ENCODE measurements around the gene ATXN7.

The ATXN7 gene

DNA sequence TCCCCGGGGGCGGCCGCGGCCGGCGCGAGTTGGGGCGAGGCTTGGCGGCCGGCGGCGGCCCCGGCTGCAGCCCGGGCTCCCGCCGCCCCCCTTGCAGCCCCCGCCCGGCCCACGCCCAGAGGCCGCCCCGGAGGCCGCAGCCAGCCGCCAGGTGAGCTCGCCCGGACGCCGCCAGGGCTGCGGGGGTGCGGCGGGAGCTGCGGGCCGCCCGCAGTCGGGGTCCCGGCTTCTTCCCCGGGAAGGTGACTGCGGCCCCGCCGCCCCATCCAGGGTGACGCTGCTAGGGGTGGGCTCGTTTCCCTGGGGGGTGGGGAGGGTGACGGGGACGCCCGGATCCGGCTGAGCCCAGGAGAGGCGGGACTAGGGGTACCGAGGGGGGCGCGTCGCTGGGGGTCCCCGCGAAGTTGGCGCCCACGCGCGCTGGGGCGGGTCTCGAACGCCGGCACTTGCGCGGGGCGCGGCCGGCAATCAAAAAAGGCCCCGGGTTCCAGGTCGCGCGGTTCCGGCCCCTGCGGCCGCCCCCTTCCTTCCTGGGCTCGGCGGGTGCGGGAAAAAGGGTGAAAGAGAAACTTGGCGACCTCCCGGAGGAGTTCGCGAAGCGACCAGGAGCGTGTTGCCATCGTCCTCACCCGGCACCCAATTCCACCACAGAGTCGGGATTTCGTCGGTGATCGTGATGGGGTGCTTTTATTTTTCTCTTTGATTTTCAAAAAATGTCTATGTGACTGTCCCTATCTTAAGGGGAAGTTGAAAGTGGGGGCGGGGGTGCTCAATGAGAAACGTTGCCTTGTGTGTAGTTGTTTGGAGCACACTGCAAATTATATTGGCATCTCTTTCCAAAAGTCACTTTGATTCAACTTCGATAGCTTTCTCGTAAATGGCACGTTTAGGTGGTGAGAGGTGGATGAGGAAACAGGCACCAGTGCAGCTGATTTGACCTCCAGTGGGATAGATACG, 619 bp downstream of the ATXN7 start:
- DNase-seq, result no peak

DNA sequence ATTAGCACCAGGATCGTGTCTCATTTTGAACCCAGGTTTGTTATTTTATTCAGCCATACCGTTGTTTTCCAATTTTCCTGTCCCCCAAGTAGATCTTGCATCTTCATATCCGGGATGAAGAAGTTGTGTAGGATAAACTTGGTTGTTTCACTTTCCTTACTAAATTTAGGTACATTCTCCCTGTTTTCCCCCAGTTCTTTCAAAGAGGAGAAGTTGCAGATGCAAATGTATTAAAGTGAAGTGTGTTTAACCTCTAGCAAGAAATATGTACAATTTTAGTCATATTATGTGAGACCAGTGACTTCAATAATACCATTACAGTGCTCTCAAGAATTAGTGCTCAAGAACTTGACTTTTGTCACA, 1.3 kb downstream of the ATXN7 start:
- no peak for DNase-seq

DNA sequence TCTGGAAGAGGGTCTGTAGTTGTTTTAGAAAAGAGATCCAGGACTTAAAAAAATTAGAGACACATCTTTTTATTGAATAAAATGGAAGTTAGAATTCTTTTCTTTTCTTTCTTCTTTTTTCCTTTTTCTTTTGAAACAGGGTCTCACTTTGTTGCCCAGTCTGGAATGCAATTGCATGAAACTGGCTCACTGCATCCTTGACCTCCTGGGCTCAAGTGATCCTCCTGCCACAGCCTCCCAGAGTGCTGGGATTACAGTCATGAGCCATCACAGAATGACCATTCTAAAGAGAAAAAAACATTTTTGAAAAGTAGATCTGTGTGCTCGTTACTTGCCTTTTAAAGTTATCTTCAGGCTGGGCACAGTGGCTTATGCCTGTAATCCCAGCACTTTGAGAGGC, 3.6 kb downstream of the ATXN7 start:
- DNase-seq, result no peak

DNA sequence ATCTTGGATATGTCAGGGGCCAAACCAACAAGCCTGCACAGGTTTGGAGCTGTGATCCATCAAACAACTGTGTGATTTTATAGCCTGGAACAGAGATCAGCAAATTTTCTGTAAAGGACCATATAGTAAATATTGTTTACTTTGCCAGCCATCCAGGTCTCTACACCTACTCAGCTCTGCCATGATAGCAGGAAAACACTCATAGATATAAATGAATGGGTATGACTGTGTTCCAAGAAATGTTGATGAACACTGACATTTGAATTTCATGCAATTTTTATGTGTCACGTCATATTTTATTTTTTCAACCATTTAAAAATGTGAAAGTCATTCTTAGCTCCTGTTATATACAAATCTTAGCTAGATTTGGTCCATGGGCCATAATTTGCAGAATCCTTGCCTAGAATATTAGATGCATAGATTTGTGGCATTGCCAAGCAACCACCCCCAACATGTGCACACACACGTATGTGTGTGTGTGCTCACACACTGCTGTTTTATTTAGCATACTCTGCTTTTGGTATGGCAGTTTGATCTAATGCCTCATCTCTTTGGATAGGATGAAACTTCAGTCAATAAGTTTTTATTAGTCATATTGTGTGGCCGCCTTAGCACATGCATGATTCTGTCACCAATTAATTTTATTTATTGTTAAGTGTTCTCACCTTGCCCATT, 6.4 kb downstream of the ATXN7 start:
- DNase-seq, result no peak

DNA sequence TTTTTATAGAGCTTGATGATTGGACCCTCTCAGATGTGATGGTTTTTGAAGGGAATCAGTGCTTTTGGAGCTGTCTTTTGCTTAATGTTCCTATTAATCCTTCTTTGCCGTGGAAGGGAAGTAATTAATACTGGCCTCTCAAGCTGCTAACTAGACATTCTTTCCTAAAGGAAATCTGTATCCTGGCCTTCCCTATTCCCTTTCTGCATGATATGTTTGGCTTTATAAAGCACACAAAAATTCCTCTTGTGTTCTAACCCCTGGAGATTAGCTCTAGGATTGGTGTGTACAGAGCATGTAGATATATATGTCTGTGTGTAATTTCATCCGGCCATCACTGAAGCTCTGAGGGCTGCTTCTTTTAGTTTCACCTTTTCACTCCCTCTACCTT, 6.9 kb downstream of the ATXN7 start:
- DNase-seq, result no peak

DNA sequence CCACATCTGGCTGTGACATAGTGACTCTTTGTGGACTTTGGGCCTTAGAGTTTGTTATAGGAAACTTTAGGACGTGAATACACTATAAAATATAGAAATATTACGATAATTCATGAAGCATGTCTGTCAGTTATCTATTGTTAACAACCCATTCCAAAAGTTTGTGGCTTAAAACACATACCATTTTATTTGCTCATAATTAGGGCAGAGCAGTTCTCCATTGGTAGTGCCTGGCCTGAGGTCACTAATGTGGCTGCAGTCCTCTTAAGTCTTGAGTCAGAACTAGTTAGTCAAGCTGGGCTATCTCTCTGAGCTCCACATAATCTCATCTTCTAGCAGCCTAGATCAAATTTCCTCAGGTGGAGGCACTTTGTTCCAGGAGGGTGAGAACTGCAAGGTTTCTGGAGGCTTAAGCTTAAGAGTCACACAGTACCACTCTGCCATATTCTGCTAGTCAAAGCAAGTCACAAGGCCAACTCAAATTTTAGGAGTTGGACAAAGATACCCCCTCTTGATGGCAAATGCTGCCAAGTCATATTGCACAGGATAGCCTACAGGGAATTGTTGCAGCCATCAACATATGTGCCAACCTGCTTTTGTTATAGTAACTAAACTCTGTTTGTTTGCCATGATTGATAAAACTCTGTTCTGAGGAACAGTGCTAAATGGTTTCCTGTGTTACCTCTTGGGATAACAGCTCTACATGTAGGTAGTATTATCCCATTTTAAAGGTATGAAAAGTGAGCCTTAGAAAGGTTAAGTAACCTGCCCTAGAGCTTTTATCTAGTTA, 8.7 kb downstream of the ATXN7 start:
- no peak for DNase-seq

DNA sequence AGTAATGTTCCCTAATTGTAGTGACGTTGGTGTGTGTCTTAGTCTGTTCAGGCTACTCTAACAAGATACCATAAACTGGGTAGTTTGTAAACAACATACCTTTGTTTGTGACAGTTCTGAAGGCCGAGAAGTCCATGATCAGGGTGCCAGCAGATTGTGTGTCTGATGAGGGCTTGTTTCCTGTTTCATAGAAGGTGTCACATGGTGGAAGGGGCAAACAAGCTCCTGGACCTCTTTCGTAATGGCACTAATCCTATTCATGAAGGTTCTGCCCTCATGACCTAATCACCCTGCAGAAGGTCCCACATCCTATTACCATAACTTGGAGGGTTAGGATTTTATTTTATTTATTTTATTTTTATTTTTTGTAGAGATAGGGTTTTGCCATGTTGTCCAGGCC, 11.1 kb downstream of the ATXN7 start:
- no peak for DNase-seq

DNA sequence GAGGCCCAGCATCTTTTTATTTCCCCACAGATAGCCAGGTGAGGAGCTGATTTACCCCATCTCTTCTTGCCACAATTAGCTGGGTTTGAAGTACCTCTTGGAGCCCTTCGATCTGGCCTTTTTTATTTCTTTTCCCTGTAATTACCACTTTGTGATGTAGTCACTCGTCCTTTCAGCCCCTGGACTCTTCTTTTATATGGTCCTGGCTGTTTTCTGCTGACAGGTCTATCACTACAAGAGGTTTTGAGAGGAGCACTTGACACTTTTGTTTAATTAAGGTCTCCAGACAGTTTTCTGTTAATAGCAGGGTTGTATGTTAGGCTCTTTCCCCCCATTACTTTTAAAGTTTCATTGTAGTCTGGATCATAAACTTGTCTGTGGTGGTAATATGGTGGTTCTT, 11.8 kb downstream of the ATXN7 start:
- DNase-seq, result peak; percentile 88

DNA sequence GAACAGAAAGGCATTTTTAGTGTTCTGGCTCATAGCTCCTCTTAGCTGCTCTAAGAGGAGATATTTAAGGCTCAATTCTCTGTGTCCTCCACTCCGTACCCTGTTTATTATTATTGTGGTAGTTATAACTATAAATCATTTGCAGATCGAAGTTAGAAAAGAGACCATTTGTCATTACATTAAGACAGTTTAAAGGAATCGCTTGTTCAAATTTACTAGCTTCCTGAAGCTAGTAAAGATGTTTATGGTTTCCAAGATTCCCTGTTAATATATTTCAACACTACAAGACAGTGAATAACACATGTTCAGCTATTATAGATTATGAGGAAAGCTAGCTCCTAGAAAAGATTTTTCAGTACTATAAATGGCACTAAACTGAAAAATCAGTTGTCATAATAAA, 12.6 kb downstream of the ATXN7 start:
- DNase-seq, result no peak

DNA sequence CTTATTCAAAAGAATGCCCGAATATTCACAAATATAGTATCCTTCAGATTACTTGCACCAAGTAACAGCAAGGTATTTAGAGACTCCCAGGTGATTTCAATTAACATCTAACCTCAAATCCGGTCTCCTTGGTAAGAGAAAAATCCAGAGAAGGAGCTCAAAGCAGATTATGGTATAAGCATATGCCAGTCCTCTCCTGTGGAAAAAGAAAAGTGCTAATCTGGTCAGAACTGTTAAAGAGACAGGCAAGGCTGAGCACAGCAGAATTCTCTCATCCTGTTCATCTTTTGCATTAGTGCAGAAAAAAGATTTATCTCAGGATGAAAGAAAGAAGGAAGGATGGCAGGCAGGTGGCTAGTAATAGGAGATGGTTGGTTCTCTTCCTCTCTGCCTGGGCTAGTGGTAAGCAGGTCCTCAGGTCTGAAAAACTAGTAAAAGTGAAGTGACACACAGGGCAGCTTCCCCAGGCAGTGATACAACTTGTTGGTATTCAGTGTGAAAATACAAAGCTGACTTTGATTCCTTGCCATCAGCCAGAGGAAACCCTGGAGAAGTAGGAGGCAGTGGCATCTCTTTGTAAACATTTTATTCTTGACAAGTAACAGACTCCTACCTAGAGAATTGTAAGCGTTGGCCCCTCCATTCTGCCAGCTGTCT, 14.2 kb downstream of the ATXN7 start:
- no peak for DNase-seq

DNA sequence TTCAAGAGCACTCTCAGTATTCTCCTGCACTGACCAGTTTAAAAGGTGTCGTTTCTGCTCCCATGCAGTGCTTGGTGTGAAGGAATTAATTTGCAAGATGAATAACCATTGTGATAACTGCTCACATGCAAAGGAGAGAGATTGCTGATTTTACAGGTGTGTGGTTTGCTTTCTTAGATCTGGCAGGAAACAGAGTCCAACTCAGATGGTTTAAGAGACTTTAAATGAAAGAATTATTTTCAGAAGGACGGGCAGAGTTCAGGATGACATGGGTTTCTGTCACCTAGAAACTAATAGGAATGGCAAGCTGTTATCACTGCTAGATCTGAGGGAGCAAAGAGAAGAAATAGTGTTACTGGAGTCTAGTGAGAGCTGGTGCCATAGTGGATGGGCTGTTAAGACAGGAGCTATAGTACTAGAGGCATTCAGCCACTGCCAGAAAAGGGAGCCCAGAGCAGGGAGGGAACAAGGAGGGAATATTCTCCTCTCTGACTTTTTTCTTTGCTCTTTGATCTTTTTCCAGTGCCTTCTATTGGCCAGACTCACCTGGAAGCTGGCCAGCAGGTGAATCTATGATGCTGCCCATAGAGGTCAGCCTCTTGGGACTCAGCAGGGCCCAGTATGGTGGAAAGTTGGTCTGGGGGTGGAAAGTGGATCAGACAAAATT, 14.9 kb downstream of the ATXN7 start:
- DNase-seq, result no peak

DNA sequence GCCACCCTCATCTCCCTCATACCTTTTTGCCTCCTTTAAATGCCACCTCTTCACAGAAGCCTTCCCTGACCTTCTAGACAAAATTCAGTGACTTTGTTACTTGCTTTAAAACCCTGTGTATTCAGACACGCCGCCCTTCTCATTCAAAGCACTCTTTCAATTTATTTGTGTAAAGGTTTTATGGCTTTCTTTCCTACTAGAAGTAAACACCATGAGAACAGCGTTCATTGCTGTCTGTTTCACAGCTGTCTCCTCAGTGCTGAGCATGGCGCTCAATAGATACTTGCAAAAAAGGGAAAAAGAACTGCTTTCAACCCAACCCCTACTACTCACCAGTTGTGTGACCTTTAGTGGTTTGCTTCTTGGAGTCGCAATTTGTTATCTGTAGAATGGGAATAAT, 17.0 kb downstream of the ATXN7 start:
- DNase-seq, result no peak

DNA sequence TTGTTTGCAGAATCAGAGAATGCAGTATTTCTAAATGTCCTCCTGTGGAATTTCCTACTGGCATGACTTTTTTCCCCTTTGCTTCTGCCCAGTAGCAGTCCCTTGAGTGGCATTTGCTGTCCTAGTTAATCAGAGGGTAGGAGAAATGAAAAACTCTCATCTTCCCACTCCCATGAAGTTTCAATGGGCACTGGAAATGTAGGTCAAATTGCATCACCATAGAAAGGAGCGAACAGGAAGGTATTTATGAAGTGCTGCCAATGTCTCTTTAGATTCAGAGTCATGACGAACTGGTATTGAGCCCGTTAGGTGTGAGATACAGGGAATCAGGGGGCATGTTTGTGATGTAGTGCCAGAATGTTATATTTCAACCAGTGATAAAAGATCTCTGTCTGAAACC, 23.2 kb downstream of the ATXN7 start:
- no peak for DNase-seq

DNA sequence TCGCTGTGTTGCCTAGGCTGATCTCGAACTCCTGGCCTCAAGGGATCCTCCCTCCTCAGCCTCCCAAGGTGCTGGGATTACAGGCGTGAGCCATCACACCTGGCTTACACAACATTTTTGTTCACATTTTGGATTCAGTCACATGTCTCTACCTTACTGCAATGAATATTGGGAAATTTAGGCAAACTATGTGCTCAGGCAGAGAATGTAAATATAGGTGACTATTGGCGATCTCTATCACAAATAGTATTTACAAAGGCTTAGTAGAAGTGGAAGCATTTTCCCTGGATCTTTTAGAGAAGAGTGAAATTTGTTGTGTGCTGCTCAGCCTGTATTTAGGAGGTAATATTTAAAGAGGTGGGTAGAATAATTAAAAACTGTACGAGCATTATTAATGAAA, 27.9 kb downstream of the ATXN7 start:
- no peak for DNase-seq

DNA sequence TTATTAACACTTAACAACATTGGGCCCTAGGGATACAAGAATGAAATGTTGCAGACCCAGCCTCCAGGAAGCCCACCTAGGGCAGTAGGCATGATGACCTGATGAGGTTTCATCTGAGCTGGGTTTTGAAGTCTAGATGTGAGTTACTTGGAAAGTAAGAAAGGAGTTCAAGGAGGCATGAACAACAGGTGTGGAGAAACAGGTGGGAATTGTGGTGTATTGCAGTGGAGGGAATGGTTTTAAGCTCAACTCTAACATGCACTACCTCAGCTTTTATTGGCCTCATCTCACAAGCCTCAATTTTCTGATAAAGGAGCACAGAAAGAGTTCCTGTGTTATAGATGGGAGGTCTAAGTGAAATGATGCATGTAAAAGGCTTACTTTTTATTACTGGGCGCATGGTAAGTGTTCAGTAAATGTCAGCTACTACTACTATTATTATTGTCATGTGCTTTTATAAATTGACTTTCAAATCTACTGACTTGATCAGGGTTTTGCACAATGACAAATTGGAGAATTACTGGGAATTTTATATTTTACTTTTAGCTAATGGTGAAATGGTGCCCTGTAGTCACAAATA, 29.2 kb downstream of the ATXN7 start:
- no peak for DNase-seq

DNA sequence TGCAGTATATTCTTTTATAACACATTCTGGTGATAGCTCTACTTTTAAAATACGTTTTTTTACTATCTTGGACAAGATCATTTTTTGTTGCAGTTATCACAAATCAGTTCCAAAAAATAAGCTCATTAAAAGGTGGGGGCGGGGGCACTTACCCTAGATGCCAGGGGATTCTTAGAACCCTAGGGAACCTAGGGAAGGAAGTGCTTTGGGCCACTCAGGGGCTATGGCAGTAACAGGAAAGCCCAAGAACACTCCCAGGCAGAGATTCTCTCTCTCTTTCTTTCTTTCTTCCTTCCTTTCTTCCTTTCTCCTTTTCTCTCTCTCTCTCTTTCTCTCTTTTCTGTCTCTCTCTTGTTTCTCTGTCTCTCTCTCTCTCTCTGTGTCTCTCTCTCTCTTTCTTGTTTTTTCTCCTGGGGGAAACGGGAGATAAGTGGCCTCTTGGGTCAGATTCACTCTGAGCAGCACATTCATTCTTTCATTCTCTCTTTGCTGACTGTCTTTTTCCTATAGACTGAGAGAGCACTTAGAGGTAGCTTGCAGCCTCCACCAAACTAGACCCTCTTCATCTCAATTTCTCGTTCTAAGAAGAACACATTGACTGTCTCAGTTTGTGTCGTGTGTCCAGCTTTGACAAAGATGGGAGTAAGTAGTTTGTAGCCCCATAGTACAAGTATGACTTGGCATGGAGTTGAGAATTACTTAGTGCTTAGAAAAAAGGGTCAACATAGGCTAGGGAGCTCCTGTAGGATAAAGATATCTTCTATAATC, 31.9 kb downstream of the ATXN7 start:
- no peak for DNase-seq

DNA sequence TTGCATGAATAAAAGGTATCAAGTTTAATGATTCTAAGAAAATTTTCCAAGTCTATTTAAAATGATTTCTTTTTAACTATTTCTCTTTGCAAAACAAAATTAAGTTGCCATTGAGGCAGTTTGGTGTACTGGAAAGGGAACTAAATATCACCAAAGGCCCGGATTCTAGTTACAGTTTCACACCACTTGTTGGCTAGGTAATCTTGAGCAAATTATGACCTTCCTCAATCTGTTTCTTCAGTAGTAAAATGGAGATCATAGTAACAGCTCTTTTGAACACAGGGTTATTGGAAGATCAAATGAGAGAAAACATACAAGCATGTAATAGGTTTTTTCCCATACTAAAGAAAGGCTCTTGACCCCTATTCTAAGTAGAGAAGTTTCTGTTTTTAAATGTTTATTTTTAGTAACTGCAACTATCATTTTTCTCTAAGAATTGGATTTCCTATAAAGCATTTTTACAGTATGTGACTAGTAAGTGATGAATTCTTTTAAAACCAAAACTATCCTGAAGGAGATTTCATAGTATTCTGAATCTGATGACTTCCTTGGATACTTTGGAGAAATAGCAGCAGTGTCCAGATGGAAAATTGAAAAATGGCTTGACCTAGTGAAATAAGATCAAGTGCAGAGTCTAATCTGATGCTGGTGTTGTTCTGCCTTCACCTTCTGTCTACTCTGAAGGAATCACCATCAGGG, 32.8 kb downstream of the ATXN7 start:
- DNase-seq, result no peak

DNA sequence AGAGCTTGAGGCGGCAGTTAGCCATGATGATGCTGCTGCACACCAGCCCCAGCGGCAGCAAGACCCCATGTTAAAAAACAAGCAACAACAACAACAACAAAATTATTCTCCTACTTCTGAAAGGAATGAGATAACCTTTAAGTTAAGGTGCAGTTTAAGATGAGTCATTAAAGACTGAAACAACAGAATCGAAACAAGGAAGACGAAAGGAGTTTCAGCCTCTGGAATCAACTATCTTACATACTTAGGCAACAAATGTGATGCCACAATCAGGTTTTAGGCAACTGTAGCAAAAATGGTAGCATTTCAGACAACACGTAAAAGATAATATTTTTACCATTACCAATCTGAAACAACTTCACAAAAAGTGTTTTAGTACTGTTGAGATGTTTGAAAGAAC, 36.3 kb downstream of the ATXN7 start:
- no peak for DNase-seq

DNA sequence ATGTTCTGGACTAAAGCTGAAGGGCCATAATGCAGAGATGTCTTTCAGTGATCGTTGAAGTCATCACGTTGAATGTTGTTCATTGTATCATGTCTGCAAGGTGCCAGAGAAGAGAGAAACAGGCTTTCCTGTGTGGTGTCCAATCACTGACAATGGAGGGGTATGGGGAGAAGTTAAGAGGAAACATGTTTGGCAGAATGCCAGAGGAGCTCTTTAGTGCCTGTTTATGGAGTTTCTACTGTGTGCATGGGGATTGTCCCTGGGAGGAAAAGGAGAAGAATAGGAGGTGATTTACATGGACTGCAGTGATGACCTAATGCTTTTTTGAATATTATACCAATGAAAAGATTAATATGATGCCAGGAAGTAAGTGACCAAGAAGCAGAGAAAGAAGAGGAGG, 36.8 kb downstream of the ATXN7 start:
- peak; percentile 56 for DNase-seq

DNA sequence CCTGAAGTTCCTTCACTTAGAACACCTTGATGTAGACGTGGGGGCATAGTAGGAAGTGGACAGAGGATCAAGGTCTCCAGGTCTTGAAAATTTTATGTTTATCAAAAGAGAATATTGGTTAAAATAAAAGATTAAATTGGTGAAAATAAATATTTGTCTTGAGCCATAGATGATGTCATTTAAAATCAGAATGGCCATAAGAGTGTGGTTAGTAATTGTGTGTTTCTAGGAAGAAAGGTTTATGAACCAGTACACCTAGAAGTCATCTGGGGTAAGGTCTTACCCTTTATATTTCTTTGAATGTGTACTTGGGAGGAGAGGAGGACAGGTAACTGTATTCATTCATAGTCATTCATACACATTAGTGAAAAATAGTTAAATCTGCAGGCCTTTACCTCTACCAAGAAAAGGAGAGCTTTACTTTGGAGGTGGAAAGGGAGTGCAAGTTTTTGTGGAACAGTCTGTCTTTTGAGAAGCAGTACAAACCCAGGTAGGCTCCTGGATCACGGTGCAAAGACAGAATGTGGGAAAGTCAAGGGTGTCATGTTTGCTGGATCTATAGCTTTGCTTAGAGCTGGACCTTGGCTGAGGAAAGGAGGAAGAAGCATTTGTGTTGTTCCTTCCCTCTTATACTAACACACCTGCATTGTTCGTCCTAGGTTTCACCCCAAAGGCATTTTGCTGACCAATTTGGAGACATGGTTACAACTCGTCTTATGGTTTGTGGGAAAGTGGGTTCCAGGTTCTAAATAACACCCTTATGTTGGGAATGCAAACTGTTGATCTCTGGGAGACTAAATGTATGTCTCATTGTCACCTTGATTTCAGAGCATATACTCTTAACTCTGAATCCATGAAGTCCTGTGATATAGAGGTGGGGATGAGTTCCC, 42.3 kb downstream of the ATXN7 start:
- no peak for DNase-seq
